Panc1 (cell line): Measurements from ENCODE around the gene STRADA. TPM values are rescaled to one million over a fixed set of nuclear protein-coding genes. Genes with fewer than 3 reads are reported as not detected.

ENCODE experiments used
- ATAC-seq: fragments of 200-7000 bp; cut with Tn5 transposase; 2 replicates; pipeline ENCODE4 v1.9.1; 2020; ENCODE audit warnings: mild to moderate bottlenecking, moderate library complexity
- BruUV-seq: library from RNA; stranded (reverse); fragments of 400-500 nt; replicated peaks from 2 replicates; lab custom pipeline; 2021; lab: Mats Ljungman, UMichigan
- CTCF ChIA-PET: fragments of 300-600 bp; sonication (Branson Sonifier 250); formaldehyde crosslinking; loops from one replicate; lab custom pipeline; 2022; ENCODE audit warnings: antibody characterized with exemption; lab: Charles Lee
- POLR2A ChIA-PET: fragments of 300-600 bp; sonication (Branson Sonifier 250); formaldehyde crosslinking; loops from one replicate; lab custom pipeline; 2022; ENCODE audit warnings: antibody characterized with exemption; lab: Charles Lee
- DNase-seq: peaks from one replicate; pipeline ENCODE4 v3.0.0-alpha.2; 2010; ENCODE audit warnings: low read depth, low spot score
- H3K27ac ChIP-seq: 2 replicates; pipeline ENCODE4 v1.5.1; 2011; ENCODE audit warnings: mild to moderate bottlenecking, low read length, inconsistent platforms
- H3K27me3 ChIP-seq: fragments of 200-500 bp; sonication (Bioruptor generic); 2 replicates; pipeline ENCODE4 v1.6.0; 2014; ENCODE audit warnings: low read length, inconsistent platforms; ENCODE audit not compliant: control insufficient read depth, insufficient read depth
- H3K36me3 ChIP-seq: fragments of 200-500 bp; sonication (Bioruptor generic); 2 replicates; pipeline ENCODE4 v1.5.1; 2014; ENCODE audit warnings: inconsistent platforms, mild to moderate bottlenecking, low read length, moderate library complexity; ENCODE audit not compliant: control insufficient read depth, insufficient read depth
- H3K4me1 ChIP-seq: 2 replicates; pipeline ENCODE4 v1.5.1; 2011; ENCODE audit warnings: inconsistent platforms, mild to moderate bottlenecking, low read length, moderate library complexity; ENCODE audit not compliant: control insufficient read depth, insufficient read depth
- H3K4me3 ChIP-seq, 2 experiments: 2 replicates each; pipeline ENCODE4 v1.5.1; 2011 to 2012; ENCODE audit warnings: low read depth in 2 of 2, low read length in 2 of 2, mild to moderate bottlenecking in 2 of 2, inconsistent platforms in 1 of 2, moderate library complexity in 1 of 2
- H3K9me3 ChIP-seq: fragments of 200-500 bp; sonication (Bioruptor generic); 2 replicates; pipeline ENCODE4 v1.5.1; 2014; ENCODE audit warnings: low read depth, mild to moderate bottlenecking, inconsistent platforms, low read length, moderate library complexity; ENCODE audit not compliant: control insufficient read depth, insufficient read depth
- CTCF ChIP-seq: fragments of 450-650 bp; IDR thresholded peaks from 2 replicates; pipeline ENCODE4 v1.5.1; 2017; ENCODE audit warnings: mild to moderate bottlenecking
- POLR2AphosphoS5 ChIP-seq: IDR thresholded peaks from 2 replicates; pipeline ENCODE4 v1.6.1; 2012; ENCODE audit warnings: mild to moderate bottlenecking, low read depth, low read length, moderate library complexity
- REST ChIP-seq, 2 experiments: IDR thresholded peaks; 2 replicates each; pipeline ENCODE4 v1.6.1; 2011 to 2012; ENCODE audit warnings: low read depth in 2 of 2, control low read depth in 1 of 2, low read length in 1 of 2, mild to moderate bottlenecking in 1 of 2, moderate library complexity in 1 of 2; ENCODE audit not compliant: insufficient read depth in 1 of 2
- SIN3A ChIP-seq: IDR thresholded peaks from 2 replicates; pipeline ENCODE4 v1.6.1; 2012; ENCODE audit warnings: low read depth, mild to moderate bottlenecking, low read length, moderate library complexity, borderline replicate concordance; ENCODE audit not compliant: insufficient read depth
- TCF7L2 ChIP-seq: IDR thresholded peaks from 2 replicates; pipeline ENCODE4 v1.6.1; 2011; ENCODE audit warnings: mild to moderate bottlenecking, low read depth, low read length, inconsistent platforms
- in situ Hi-C: cut with HindIII; loops from 2 replicates; pipeline ENCODE4 v1.10.0; 2016; ENCODE audit warnings: low sequenced_read_pairs, low pct_unique_long_range_greater_than_20kb
- intact Hi-C: fragments of 100-400 bp; cut with micrococcal nuclease; formaldehyde crosslinking; loops from one replicate; pipeline ENCODE4 v1.10.0; 2022; ENCODE audit not compliant: unreplicated experiment
- total RNA-seq: library from RNA; stranded (reverse); gene quantifications from one replicate; pipeline ENCODE4 v1.2.1, GENCODE V29; 2021; ENCODE audit not compliant: unreplicated experiment

The STRADA gene
- total RNA-seq, 1 experiment from 2014 or later = 26.0 TPM

GRCh38 chr17:63762161-63763078 is 20.8 kb upstream of the STRADA start:
- ATAC-seq (no peak), DNase-seq (no peak)
- no peak overlapping the region for H3K4me3 ChIP-seq
- H3K4me1 ChIP-seq = no peaks in the 10 kb centered on the region
- in situ Hi-C loops (no loop called here), intact Hi-C loops (no loop called here)
- ChIA-PET CTCF (no interaction called here), POLR2A (interaction anchor here (1.0 kb wide), 1 partner anchor 11 kb away, joined by 3 read pairs; the partner anchor contains the start of genes CCDC47 and DDX42)
- no peaks in the 10 kb centered on the region for H3K27me3 ChIP-seq
- no peaks in the 10 kb centered on the region for H3K9me3 ChIP-seq
- H3K36me3 ChIP-seq = peaks cover 26% of the 10 kb centered on the region
- no peak overlapping the region for H3K27ac ChIP-seq
- TF ChIP-seq REST (IDR thresholded peaks at IDR 0.05; ENCODE audit: insufficient read depth in 1 of 2, low read depth in 2 of 2, low read length in 1 of 2) = no peak
- no peak for TF ChIP-seq CTCF
- no peak for TF ChIP-seq SIN3A
- TF ChIP-seq TCF7L2 = no peak
- TF ChIP-seq POLR2AphosphoS5 = no peak
- BruUV-seq = no TSS peak

GRCh38 chr17:63760771-63761539 is 19.4 kb upstream of the STRADA start:
- Histone ChIP-seq H3K36me3 (peaks cover 31% of the 10 kb centered on the region), H3K9me3 (no peaks in the 10 kb centered on the region), H3K27me3 (no peaks in the 10 kb centered on the region), H3K4me1 (no peaks in the 10 kb centered on the region), H3K4me3 (no peak overlapping the region), H3K27ac (no peak overlapping the region)
- in situ Hi-C loops = no loop called here
- no peak for ATAC-seq
- no peak for DNase-seq
- POLR2A ChIA-PET = interaction anchor here (0.7 kb wide), 1 partner anchor 8 kb away, joined by 9 read pairs; no protein-coding TSS in a partner anchor
- CTCF ChIA-PET = interaction anchor here (0.6 kb wide), 1 partner anchor 325 kb away, joined by 3 read pairs; no protein-coding TSS in a partner anchor
- no TSS peak for BruUV-seq
- intact Hi-C loops = no loop called here
- TF ChIP-seq CTCF = no peak
